ENCODE measurements around the gene SLC6A8.
A peak's percentile ranks its signal among the peaks of the same experiment; 100 is the strongest.

DNA sequence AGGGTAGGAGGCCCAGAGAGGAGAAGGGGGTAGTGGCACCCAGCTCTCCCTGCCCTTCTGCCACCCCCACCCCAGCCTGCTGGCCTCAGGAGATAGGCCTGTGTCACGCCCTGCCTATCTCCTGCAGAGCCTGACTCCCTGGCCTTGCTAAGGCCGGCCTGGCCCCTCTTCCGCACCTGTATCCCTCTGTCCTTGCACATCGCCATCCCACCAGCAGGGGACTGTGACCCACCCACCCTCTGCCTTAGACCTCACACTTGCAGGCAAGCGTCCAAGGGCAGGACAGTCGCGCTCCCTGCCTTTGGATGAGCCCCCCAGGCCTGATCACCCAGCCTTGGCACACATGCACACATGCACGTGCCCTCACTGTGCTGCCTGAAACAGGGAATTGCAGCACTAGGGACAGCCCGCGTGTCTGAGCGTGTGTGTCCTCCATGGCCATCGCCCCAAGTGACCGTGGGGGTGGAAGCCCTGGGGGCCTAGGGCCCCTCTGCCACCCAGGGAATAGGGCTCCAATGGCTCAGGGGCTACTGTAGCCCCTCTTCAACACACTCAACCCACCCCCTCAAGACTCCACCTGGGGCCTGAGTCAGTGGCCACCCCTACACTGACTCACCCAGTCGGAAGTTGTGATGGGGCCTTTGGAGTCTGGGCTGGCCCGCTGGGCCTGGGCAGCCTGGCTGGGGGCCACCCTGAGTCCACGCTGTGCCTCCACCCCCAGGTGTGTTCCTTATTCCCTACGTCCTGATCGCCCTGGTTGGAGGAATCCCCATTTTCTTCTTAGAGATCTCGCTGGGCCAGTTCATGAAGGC, 2.1 kb downstream of the SLC6A8 start:
- TF ChIP-seq, protein P1, sequence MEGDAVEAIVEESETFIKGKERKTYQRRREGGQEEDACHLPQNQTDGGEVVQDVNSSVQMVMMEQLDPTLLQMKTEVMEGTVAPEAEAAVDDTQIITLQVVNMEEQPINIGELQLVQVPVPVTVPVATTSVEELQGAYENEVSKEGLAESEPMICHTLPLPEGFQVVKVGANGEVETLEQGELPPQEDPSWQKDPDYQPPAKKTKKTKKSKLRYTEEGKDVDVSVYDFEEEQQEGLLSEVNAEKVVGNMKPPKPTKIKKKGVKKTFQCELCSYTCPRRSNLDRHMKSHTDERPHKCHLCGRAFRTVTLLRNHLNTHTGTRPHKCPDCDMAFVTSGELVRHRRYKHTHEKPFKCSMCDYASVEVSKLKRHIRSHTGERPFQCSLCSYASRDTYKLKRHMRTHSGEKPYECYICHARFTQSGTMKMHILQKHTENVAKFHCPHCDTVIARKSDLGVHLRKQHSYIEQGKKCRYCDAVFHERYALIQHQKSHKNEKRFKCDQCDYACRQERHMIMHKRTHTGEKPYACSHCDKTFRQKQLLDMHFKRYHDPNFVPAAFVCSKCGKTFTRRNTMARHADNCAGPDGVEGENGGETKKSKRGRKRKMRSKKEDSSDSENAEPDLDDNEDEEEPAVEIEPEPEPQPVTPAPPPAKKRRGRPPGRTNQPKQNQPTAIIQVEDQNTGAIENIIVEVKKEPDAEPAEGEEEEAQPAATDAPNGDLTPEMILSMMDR (conservative IDR thresholded peaks at IDR 0.05; ENCODE audit: low read depth, low read length) = peak; percentile 48
- TF ChIP-seq EZH2phosphoT487 (IDR thresholded peaks at IDR 0.05; ENCODE audit: borderline replicate concordance, low read length) (no peak), EZH2 (IDR thresholded peaks at IDR 0.05; ENCODE audit: low read length, unreplicated experiment) (no peak)
